ENCODE data around the gene TOP2B. TPM values are rescaled to one million over a fixed set of nuclear protein-coding genes. Genes with fewer than 3 reads are reported as not detected.
A peak's percentile ranks its signal among the peaks of the same experiment; 100 is the strongest.

TOP2B gene
- total and polyA plus RNA-seq, 9 of the 15 experiments (the other 6 are each of a cell fraction or from before 2014, with no cell fraction given), result 45.3 to 186 (median 134) TPM

- TF ChIP-seq FOXJ3 (CRISPR knock-in tag; IDR thresholded peaks at IDR 0.05), result no peak
- no peak for TF ChIP-seq HNRNPL (IDR thresholded peaks at IDR 0.05; ENCODE audit: low read depth, low read length)
- TF ChIP-seq ATF1 (CRISPR knock-in tag; IDR thresholded peaks at IDR 0.05), result no peak
- peak; percentile 84 for TF ChIP-seq ATF1 (tag; IDR thresholded peaks at IDR 0.05)
- no peak for TF ChIP-seq BDP1 (IDR thresholded peaks at IDR 0.05; ENCODE audit: insufficient read depth, insufficient read length)
- TF ChIP-seq ELK3 (CRISPR knock-in tag; IDR thresholded peaks at IDR 0.05), result no peak
- TF ChIP-seq ZNF639 (CRISPR knock-in tag; conservative IDR thresholded peaks at IDR 0.05 in 1 of 2, IDR thresholded peaks at IDR 0.05 in 1 of 2), result peak in 1 of 2 experiments; percentile 57; a peak in 1 of 4 replicates
- TF ChIP-seq NUFIP1 (IDR thresholded peaks at IDR 0.05; ENCODE audit: partially characterized antibody), result no peak
- TF ChIP-seq ARHGAP35 (IDR thresholded peaks at IDR 0.05; ENCODE audit: partially characterized antibody), result no peak
- no peak for TF ChIP-seq ZNF41 (CRISPR knock-in tag; conservative IDR thresholded peaks at IDR 0.05)
- TF ChIP-seq ZFX (CRISPR knock-in tag; IDR thresholded peaks at IDR 0.05), result peak; percentile 50
- no peak for TF ChIP-seq ZNF655 (CRISPR knock-in tag; IDR thresholded peaks at IDR 0.05)
- TF ChIP-seq KDM2B (CRISPR knock-in tag; IDR thresholded peaks at IDR 0.05), result no peak
- no peak for TF ChIP-seq PBX2 (CRISPR knock-in tag; IDR thresholded peaks at IDR 0.05; ENCODE audit: low read depth)
- TF ChIP-seq PBX2 (tag; conservative IDR thresholded peaks at IDR 0.05; ENCODE audit: low read depth), result peak; percentile 78
- no peak for TF ChIP-seq ESRRB (CRISPR knock-in tag; IDR thresholded peaks at IDR 0.05; ENCODE audit: borderline replicate concordance)
Observed at GRCh38 chr3:25582242-25582641, 82.5 kb downstream of the TOP2B start (continued).
